ENCODE measurements around the gene ACOT8. TPM values are rescaled to one million over a fixed set of nuclear protein-coding genes. Genes with fewer than 3 reads are reported as not detected.

ACOT8 gene
- total RNA-seq, 1 experiment from 2014 or later: 38.1 TPM

GRCh38 chr20:45890985-45891983 is 34.1 kb upstream of the ACOT8 start, which contains the start of the genes CTSA and NEURL2 (continued):
- TF ChIP-seq ATF6 (CRISPR knock-in tag; IDR thresholded peaks at IDR 0.05): no peak
- peak; percentile 44; the same call in 1 of the 2 replicates for TF ChIP-seq RELA (CRISPR knock-in tag; IDR thresholded peaks at IDR 0.05; ENCODE audit: borderline replicate concordance)
- 0 out of 2 replicates have a peak, but pooled peaks have one; percentile 31 for TF ChIP-seq ZNF317 (CRISPR knock-in tag; IDR thresholded peaks at IDR 0.05; ENCODE audit: borderline replicate concordance, low read depth)
- peak; percentile 84; the same call in 1 of the 2 replicates for TF ChIP-seq TEAD1 (CRISPR knock-in tag; IDR thresholded peaks at IDR 0.05)
- peak; percentile 21; the same call in 1 of the 2 replicates for TF ChIP-seq ESRRA (CRISPR knock-in tag; IDR thresholded peaks at IDR 0.05; ENCODE audit: borderline replicate concordance)
- TF ChIP-seq, protein P1, sequence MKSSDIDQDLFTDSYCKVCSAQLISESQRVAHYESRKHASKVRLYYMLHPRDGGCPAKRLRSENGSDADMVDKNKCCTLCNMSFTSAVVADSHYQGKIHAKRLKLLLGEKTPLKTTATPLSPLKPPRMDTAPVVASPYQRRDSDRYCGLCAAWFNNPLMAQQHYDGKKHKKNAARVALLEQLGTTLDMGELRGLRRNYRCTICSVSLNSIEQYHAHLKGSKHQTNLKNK (CRISPR knock-in tag; IDR thresholded peaks at IDR 0.05): no peak
- TF ChIP-seq, protein P2, sequence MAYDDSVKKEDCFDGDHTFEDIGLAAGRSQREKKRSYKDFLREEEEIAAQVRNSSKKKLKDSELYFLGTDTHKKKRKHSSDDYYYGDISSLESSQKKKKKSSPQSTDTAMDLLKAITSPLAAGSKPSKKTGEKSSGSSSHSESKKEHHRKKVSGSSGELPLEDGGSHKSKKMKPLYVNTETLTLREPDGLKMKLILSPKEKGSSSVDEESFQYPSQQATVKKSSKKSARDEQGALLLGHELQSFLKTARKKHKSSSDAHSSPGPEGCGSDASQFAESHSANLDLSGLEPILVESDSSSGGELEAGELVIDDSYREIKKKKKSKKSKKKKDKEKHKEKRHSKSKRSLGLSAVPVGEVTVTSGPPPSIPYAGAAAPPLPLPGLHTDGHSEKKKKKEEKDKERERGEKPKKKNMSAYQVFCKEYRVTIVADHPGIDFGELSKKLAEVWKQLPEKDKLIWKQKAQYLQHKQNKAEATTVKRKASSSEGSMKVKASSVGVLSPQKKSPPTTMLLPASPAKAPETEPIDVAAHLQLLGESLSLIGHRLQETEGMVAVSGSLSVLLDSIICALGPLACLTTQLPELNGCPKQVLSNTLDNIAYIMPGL (CRISPR knock-in tag; IDR thresholded peaks at IDR 0.05): no peak; the same call in 1 of the 2 replicates
- peak; percentile 96 for TF ChIP-seq SP1 (CRISPR knock-in tag; conservative IDR thresholded peaks at IDR 0.05)
- TF ChIP-seq, protein P3, sequence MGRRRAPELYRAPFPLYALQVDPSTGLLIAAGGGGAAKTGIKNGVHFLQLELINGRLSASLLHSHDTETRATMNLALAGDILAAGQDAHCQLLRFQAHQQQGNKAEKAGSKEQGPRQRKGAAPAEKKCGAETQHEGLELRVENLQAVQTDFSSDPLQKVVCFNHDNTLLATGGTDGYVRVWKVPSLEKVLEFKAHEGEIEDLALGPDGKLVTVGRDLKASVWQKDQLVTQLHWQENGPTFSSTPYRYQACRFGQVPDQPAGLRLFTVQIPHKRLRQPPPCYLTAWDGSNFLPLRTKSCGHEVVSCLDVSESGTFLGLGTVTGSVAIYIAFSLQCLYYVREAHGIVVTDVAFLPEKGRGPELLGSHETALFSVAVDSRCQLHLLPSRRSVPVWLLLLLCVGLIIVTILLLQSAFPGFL (CRISPR knock-in tag; IDR thresholded peaks at IDR 0.05; ENCODE audit: borderline replicate concordance): no peak
- TF ChIP-seq, protein P4, sequence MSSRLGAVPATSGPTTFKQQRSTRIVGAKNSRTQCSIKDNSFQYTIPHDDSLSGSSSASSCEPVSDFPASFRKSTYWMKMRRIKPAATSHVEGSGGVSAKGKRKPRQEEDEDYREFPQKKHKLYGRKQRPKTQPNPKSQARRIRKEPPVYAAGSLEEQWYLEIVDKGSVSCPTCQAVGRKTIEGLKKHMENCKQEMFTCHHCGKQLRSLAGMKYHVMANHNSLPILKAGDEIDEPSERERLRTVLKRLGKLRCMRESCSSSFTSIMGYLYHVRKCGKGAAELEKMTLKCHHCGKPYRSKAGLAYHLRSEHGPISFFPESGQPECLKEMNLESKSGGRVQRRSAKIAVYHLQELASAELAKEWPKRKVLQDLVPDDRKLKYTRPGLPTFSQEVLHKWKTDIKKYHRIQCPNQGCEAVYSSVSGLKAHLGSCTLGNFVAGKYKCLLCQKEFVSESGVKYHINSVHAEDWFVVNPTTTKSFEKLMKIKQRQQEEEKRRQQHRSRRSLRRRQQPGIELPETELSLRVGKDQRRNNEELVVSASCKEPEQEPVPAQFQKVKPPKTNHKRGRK (CRISPR knock-in tag; IDR thresholded peaks at IDR 0.05; ENCODE audit: borderline replicate concordance): no peak
- no peak for TF ChIP-seq JAZF1 (CRISPR knock-in tag; IDR thresholded peaks at IDR 0.05)
- peak; percentile 93 for TF ChIP-seq GABPB1 (CRISPR knock-in tag; IDR thresholded peaks at IDR 0.05)
- no peak for TF ChIP-seq ZNF138 (CRISPR knock-in tag; conservative IDR thresholded peaks at IDR 0.05)
- TF ChIP-seq, protein P5, sequence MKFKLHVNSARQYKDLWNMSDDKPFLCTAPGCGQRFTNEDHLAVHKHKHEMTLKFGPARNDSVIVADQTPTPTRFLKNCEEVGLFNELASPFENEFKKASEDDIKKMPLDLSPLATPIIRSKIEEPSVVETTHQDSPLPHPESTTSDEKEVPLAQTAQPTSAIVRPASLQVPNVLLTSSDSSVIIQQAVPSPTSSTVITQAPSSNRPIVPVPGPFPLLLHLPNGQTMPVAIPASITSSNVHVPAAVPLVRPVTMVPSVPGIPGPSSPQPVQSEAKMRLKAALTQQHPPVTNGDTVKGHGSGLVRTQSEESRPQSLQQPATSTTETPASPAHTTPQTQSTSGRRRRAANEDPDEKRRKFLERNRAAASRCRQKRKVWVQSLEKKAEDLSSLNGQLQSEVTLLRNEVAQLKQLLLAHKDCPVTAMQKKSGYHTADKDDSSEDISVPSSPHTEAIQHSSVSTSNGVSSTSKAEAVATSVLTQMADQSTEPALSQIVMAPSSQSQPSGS (CRISPR knock-in tag; IDR thresholded peaks at IDR 0.05; ENCODE audit: borderline replicate concordance, low read depth): no peak
- TF ChIP-seq E2F1 (CRISPR knock-in tag; IDR thresholded peaks at IDR 0.05): no peak
- TF ChIP-seq E2F5 (CRISPR knock-in tag; IDR thresholded peaks at IDR 0.05): no peak
- TF ChIP-seq ZNF219 (CRISPR knock-in tag; IDR thresholded peaks at IDR 0.05; ENCODE audit: borderline replicate concordance): no peak
- TF ChIP-seq ZNF121 (CRISPR knock-in tag; IDR thresholded peaks at IDR 0.05): no peak
- no peak for TF ChIP-seq PRRX2 (CRISPR knock-in tag; IDR thresholded peaks at IDR 0.05)
- TF ChIP-seq, protein P6, sequence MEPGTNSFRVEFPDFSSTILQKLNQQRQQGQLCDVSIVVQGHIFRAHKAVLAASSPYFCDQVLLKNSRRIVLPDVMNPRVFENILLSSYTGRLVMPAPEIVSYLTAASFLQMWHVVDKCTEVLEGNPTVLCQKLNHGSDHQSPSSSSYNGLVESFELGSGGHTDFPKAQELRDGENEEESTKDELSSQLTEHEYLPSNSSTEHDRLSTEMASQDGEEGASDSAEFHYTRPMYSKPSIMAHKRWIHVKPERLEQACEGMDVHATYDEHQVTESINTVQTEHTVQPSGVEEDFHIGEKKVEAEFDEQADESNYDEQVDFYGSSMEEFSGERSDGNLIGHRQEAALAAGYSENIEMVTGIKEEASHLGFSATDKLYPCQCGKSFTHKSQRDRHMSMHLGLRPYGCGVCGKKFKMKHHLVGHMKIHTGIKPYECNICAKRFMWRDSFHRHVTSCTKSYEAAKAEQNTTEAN (CRISPR knock-in tag; IDR thresholded peaks at IDR 0.05): peak; percentile 94; the same call in 1 of the 2 replicates
- peak; percentile 93 for TF ChIP-seq FOXP1 (CRISPR knock-in tag; IDR thresholded peaks at IDR 0.05; ENCODE audit: borderline replicate concordance)
- 0 out of 2 replicates have a peak, but pooled peaks have one; percentile 9 for TF ChIP-seq ZBTB21 (CRISPR knock-in tag; IDR thresholded peaks at IDR 0.05; ENCODE audit: borderline replicate concordance)
- no peak for TF ChIP-seq HMGA2 (CRISPR knock-in tag; IDR thresholded peaks at IDR 0.05)
- no peak for TF ChIP-seq TCF7 (CRISPR knock-in tag; IDR thresholded peaks at IDR 0.05; ENCODE audit: low read depth)
- TF ChIP-seq, protein P7, sequence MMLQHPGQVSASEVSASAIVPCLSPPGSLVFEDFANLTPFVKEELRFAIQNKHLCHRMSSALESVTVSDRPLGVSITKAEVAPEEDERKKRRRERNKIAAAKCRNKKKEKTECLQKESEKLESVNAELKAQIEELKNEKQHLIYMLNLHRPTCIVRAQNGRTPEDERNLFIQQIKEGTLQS (CRISPR knock-in tag; conservative IDR thresholded peaks at IDR 0.05): no peak
